ENCODE data around the gene MYH9.
A peak's percentile ranks its signal among the peaks of the same experiment; 100 is the strongest.

Gene MYH9

GRCh38 chr22:36369922-36370791 is 17.6 kb downstream of the MYH9 start:
- DNase-seq (ENCODE audit: low read depth) = no peak
- no peak overlapping the region for H3K4me3 ChIP-seq (ENCODE audit: low read depth, low read length)

DNA sequence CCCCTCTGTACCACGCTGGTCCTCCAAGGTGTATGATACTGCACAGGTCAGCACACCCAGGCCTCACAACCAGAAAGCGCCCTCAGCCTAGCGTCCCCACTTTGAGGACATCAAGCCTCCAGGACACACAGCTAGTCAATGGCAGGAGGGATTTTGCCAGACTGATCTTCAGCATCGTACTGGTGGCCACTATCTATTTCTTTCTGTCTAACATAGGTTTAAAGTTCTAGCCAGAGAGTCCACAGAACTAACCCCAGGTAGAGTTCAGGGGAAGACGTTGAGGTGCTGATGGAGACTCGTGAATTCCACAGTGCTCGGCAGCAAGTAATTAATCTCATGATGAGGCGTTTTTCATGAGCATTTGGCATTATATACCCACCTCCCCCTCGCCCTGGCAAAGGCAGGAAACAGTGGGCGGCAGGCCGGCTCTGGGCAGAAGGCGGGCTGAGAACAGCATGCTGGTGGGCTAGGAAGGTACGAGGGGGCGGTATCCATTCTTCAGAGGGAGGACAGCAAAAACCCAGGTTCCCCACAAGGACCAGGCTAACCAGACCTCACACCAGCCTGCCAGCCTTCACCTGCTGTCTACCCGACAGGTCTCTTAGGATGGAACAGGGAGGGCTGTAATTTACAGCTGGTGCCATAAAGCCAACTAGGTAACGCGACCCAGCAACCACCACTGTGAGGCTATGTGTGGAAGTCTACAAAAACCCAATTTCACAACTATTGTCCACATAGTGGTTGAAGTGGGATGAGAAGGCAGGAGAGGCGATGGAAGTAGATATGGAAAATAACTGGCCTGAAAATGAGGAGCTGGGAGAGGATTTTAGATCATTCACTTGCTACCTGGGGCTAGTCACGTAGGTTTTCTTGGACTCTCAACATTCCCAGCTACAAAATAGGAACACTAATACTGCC is 18.5 kb downstream of the MYH9 start:
- no peak overlapping the region for H3K4me3 ChIP-seq (ENCODE audit: low read depth, low read length)
- no peak for DNase-seq (ENCODE audit: low read depth)

GRCh38 chr22:36368359-36368983 is 19.3 kb downstream of the MYH9 start:
- DNase-seq (ENCODE audit: low read depth) = no peak
- H3K4me3 ChIP-seq (ENCODE audit: low read depth, low read length) = no peak overlapping the region

DNA sequence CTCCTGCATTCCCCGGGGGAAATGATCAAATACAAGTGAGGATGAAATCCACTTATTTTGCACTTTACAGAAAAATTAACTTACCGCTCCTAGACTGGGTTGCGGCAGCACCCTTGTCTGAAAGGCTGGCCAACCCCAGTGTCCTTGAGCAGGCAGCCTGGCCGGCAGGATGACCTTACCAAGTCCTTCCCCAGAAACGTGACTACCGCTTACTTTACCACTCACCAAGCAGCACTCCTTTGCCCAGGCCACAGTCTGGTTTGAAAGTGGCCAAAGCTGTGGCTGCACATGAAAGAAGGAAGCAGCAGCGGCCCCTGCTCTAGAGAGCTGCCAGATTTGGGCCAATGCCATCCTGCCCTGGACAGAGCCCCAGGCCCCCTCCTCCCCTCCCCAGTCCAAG is 20.3 kb downstream of the MYH9 start:
- no peak for DNase-seq (ENCODE audit: low read depth)
- no peak overlapping the region for H3K4me3 ChIP-seq (ENCODE audit: low read depth, low read length)

DNA sequence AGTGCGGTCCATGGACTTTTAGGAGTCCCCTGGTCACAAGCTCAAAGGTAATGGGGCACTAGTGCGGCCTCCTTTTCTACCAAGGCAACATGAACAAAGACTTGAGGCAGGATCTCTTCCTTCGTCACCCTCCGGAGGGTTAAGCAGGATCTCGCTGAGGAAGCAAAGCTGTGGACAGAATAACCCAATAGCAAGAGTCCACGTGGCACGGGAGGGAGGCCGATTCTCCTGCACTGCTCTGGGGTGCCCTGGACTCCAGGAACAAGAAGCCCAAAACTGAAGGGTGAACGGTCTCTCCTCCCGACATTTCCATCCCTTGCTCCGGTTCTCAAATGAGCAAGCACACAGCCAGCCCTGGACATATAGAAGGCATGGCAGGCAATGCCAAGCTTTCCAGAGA is 20.7 kb downstream of the MYH9 start:
- no peak for DNase-seq (ENCODE audit: low read depth)
- no peak overlapping the region for H3K4me3 ChIP-seq (ENCODE audit: low read depth, low read length)

DNA sequence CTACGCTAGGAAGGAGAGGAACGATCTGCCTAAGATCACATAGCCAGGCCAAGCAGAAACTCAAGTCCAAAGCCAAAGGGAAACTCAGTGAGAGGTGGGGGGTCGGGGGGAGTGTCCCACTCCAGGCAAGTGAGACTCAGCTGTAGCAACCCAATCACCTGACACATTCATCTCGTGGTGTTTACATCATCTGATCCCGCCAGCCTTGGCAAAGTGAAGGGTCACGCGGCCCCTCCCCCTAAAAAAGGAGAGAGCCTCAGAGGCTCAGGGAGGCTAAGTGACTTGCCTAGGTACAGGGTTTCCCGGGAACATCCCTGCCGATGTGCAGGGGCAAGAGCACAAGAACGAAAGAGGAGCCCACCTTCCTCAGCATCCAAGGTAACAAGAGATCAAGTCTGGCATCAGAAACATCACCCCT is 21.5 kb downstream of the MYH9 start:
- no peak overlapping the region for H3K4me3 ChIP-seq (ENCODE audit: low read depth, low read length)
- DNase-seq (ENCODE audit: low read depth) = no peak

DNA sequence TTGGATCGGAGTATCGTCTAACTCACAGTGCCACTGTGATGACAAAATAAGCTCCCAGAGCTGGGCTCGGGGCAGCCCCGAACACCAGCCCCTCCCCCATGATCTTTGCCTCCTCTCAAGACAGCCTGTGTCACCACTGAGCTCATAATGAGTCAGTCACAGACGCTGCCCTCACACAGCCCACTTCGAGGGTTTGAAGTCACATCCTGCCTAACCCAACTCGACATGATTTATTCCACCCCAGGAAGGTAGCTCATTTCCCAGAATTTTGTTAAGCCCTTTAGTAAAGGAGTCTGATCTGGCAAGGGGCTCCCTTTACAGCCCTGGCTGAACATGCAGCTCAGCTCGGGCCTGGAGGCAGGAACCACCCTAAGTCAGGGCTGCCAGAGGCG is 22.8 kb downstream of the MYH9 start:
- DNase-seq (ENCODE audit: low read depth) = peak; percentile 94
- H3K4me3 ChIP-seq (ENCODE audit: low read depth, low read length) = no peak overlapping the region

DNA sequence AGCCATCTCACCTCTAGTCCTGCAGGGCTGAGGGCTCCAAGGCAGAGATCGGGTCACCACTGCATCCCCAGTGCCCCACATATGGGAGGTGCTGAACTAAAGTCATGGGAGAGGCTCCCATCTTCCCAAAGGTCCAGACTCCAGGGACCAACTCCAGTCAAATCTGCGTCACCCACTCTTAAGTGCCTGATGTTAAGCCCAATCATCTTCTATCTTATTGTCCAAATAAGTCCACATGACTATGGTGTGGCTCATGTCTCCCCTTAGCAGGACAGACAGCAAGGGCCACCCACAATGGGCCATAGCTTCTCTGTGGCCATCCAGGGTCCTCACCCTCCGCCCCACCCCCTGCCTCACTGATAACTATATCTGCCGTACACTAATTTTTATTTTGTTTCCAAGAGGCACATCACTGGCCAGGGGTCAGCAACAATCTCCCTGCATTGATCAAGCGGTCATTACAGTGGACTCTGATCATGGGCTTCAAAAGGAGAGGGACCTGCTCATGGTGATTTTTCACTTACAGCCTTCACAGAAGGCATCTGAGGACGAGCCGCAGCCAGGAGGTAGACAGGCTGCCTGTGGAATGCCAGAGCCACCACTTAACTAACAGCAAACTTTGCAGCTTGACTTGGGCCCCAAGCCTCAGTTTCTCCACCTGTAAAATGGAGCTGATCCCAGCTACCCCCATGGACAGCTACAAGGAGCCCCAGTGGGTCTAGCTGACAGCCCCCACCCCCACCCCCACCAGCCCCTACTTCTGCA is 23.3 kb downstream of the MYH9 start:
- DNase-seq (ENCODE audit: low read depth) = no peak
- H3K4me3 ChIP-seq (ENCODE audit: low read depth, low read length) = no peak overlapping the region

DNA sequence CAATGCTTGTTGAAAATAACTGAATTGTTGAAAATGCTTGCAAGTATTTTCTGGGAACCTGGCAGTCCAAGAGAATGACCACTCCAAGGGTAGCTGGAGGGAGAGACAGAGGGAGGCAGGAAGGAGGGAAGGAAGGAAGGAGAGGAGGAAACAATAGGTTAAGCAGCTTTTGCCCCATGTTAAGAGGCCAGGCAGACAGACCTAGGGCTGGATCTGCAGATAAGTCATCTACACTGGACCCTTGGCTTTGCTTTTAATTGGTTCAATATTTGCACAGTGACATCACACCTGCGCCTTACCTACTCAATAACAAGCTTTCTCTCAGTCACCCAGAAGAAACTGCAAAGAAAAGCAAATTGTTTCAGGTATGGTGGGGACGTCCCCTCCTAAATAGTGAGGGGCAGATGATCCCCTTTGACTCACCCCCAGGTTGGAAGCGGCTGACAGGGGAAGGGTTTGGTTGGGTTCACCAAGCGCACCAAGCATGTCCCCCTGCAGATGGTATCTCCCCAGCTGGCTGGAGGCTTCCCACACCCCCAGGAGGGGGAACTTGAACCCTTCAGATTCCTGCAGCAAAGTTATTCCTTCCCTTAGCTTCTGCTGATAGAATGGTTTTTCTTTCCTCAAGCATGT is 24.3 kb downstream of the MYH9 start:
- H3K4me3 ChIP-seq (ENCODE audit: low read depth, low read length) = no peak overlapping the region
- DNase-seq (ENCODE audit: low read depth) = no peak

DNA sequence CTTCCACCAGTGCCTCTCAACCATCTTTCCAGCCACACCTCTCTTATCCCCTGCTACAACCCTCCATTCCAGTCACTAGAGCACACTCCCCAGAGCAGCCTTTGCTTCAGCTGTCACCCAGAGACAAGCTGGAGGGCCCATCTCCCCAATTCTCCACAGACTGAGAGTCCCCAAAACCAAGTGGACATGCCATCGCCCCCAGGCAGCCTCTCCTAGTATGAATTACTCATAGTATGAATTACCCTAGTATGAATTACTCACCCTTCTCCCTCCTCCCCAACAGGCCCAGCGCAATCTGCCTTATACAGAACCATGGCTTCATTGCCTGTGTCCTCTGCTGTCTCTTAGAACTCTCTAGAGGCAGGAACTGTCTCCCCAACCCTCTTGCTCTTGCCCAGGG is 24.8 kb downstream of the MYH9 start:
- DNase-seq (ENCODE audit: low read depth) = no peak
- H3K4me3 ChIP-seq (ENCODE audit: low read depth, low read length) = no peak overlapping the region

GRCh38 chr22:36362075-36362474 is 25.7 kb downstream of the MYH9 start:
- DNase-seq (ENCODE audit: low read depth) = no peak
- no peak overlapping the region for H3K4me3 ChIP-seq (ENCODE audit: low read depth, low read length)

DNA sequence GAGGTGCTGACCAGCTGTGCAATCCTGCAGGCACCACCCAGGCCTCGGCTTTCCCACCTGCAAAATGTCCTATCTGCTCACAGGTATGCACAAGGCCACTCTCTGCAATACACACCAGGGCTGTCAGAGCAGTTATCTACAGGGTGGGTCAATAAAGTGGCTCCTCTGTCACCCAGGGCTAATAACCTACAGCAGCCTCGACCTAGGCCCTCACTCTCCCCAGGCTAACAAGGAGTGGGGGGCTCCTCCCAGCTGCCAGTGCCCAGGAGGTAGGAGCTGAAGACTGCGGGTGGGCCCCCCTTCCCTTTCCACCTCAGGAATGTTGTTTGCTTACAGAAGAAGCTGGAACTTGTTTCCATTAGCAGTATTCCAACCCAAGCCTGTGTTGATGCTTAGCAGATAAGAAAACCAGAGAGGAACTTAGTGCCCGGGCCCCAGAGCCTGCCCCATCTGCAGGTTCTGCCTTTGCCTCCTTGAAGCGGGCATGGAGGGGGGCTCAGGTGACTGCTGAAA is 26.8 kb downstream of the MYH9 start:
- H3K4me3 ChIP-seq (ENCODE audit: low read depth, low read length) = no peak overlapping the region
- no peak for DNase-seq (ENCODE audit: low read depth)

DNA sequence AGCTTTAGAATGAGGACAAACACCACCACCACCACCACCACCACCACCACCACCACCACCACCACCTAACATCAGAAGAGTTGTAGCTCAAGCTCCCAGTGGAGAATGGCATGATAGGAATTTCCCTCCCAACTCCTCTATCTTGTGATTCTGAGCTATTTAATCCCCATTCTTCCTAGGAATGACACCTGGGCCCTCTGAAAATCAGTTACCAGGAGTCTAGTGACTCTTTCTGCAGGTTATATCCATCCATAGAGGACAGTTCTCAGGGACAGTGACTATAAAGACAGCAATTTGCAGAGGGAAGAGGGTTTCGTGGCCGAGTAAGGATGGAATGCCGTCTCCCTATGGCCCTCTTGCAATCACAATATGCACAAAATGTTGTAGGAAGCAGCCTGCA is 27.8 kb downstream of the MYH9 start:
- H3K4me3 ChIP-seq (ENCODE audit: low read depth, low read length) = no peak overlapping the region
- DNase-seq (ENCODE audit: low read depth) = no peak

GRCh38 chr22:36359470-36359996 is 28.2 kb downstream of the MYH9 start:
- H3K4me3 ChIP-seq (ENCODE audit: low read depth, low read length) = no peak overlapping the region
- no peak for DNase-seq (ENCODE audit: low read depth)

DNA sequence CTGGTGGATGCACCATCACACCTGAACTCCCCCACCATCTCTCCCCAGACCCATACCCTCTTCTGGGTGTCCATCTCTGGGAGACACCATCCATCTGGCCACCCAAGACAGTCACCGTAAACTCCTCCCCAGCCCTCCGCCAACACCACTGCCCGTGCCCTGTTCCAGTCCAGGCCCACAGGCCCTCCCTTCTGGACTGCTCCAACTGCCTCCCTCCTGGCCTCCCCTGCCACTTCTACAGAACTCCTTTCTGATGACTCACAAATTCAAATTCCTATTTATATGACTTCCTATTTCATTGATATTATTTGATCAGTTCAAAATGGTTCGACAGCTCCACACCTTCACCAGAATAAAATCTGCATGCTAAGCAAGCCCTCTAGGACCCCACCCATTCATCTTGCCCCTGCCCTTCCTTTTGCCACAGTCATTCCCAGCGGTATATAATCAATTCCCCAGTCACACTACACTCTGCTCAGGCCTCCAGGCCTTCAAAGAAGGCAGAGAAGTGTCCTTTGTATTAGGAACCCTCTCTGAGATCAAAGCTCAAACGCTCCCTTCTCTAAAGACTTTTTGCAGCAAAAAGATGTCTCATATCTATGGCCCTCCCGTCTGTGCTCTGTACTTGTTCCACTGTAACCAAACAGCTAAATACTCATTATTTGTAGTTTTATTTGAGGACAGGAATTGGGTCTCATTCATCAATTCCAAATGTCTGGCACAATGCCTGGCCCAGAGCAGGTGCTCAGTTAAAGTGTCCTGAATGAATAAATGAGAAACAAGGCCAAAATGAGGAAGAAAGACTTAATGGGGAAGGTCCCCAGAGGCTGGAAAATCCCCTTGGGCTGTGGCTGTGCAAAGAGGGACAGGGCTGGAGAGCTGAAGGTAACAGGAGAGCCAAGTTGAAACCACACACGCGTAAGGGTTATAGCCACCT is 29.0 kb downstream of the MYH9 start:
- no peak for DNase-seq (ENCODE audit: low read depth)
- no peak overlapping the region for H3K4me3 ChIP-seq (ENCODE audit: low read depth, low read length)

DNA sequence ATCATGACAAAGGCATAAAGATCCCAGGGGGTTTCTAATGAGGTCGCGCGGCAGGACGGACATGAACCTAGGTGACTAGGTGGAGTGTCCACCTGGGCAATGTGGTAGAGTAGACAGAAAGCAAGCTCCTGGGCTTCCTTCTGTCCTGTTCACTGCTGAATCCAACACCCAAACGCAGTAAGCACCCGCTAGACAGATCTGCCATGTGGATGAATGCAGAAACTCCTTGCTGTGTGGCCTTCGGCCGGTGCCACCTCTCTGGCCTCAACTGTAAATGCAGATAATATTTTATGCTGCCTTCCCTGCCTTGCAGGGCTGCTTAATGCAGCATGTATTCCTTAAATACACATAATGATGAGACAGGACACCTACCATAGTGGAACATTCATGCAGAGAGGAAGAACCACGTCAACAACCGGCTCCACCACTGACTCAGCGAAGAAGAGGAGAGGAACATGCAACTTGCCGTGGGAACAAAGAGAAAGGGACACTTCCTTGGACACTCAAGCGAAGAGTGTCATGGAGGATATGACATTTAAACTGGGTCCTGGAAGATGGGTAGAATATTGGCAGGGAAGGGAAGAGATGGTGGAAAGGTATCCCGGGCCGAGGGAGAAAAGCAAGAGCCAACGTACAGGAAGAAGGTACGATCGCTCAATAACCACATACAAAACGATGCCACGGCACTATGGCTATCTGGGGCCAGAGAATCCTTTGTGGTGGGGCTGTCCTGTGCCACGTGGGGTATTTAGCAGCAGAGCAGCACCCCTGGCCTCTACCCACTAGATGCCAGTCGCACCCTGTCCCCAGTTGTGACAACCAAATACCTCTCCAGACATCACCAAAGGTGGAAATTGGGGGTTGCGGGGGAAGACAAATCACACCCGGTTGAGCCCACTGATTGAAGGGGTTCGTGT is 30.8 kb downstream of the MYH9 start:
- no peak for DNase-seq (ENCODE audit: low read depth)
- no peak overlapping the region for H3K4me3 ChIP-seq (ENCODE audit: low read depth, low read length)

- no peak overlapping the region for H3K4me3 ChIP-seq (ENCODE audit: low read depth, low read length)
- no peak for DNase-seq (ENCODE audit: low read depth)
Measured at GRCh38 chr22:36355894-36356293, 31.9 kb downstream of the MYH9 start.
